ENCODE data around the gene WFDC6.

The WFDC6 gene

GRCh38 chr20:45515147-45515913 lies 24.0 kb downstream of the WFDC6 start, which contains the start of gene SPINT3:
Gene SPINT3, minus strand, starts transcription at chr20:45515622. Its CDS starts 14 bp downstream, at chr20:45515608.
- DNase-seq (ENCODE audit: low read depth in 2 of 2) = no peak

DNA sequence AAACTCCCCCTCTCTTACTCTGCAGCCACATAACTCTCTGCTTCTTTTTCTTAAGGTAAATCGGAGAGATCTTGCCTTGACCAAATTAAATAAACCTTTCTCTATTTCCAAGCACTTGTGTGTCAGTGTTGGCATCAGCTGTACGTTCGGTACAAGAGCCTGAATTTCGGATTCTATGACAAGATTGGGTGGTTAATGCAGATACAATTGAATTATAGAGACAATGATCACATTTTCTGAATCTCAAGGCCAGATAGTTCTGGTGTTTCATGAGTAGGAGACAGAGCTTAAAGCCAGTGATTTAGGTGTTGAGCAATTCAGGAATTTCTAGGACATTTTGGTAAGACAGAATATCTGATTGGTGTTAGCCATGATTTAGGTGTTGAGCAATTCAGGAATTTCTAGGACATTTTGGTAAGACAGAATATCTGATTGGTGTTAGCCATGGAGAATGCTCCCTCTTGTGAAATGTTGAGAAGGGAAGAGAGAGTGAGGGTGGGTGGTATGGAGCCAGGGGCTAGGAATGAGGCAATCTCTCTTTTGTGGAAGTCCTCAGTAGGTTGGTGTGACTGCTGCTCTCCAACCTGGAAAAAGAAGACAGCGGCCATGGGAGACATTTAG lies 28.9 kb downstream of the WFDC6 start:
- DNase-seq (ENCODE audit: low read depth in 2 of 2) = no peak

DNA sequence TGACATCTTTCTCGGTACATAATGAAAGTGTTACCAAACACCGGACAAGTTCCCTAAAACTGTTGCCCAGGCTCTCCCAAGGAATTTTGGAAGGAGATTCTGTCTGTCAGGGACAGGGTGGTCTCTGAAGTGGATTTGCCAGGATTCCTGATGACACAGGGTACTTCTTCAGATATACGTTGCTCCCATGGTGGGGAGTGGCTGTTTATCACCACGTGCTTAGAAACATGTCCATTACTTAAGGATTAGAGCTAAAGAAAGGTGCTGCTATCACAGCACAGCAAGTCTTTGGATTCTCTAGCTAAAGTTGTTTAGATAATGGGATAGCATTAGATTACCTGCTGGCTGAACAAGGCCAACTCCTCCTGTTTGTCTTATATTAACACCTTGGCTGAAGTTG lies 30.2 kb downstream of the WFDC6 start:
- DNase-seq (ENCODE audit: low read depth in 2 of 2) = no peak

GRCh38 chr20:45508068-45508886 lies 31.0 kb downstream of the WFDC6 start:
- DNase-seq (ENCODE audit: low read depth in 2 of 2) = no peak

DNA sequence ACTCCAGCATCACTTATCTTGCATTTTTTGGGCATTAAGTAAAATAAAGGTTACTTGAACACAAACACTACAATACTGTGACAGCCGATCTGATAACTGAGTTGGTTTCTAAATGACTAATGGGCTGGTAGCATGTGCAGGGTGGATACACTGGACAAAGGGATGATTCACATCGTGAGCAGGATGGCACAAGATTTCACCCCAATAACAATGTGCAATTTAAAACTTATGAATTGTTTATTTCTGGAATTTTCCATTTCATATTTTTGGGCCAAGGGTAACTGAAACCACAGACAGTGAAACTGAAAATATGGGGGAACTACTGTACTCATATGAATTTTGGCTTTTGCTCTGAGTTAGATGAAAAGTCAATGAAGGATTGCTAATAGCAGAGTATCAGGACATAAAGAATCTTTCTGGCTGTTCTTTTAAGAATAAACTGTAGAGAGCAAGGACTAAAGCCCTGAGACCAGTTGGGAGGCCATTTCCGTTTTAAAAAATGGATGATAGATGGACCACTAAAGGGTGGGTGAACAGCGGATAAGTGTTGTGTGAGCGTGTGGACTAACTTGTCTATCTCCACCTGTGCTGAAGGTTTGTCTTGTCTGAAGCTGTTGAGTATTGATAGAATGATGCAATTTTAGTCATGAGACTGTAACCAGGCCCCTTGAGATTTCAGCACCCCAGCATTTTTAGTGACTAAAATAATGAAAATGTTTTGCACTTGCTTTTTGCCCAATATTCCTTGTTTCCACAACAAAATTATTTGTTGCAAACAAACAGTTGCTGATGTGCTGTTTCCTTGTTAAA lies 32.1 kb downstream of the WFDC6 start:
- DNase-seq (ENCODE audit: low read depth in 2 of 2) = no peak

- DNase-seq (ENCODE audit: low read depth in 2 of 2) = no peak
Measured at GRCh38 chr20:45506398-45506797, 32.9 kb downstream of the WFDC6 start.

- DNase-seq (ENCODE audit: low read depth in 2 of 2) = no peak
Measured at GRCh38 chr20:45503403-45503802, 35.9 kb downstream of the WFDC6 start.

DNA sequence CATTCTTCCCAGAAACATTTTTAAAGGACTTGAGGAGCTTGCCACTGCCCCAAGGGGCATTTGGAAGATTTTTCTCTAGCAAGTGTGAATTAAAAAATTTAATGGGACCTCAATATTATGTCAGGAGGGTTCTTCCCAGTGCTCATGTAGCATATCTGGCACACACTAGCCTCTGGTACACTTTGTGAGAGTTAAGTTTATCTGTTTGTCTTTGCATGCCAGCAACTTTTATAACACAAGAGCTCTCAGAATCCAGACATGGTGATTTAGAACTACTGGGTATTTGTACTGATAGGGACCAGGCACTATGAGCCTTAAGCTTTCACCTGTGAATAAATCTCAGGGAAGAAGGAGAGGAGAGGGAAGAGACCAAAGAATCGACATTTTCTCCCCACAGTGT lies 36.7 kb downstream of the WFDC6 start:
- DNase-seq (ENCODE audit: low read depth in 2 of 2) = no peak

DNA sequence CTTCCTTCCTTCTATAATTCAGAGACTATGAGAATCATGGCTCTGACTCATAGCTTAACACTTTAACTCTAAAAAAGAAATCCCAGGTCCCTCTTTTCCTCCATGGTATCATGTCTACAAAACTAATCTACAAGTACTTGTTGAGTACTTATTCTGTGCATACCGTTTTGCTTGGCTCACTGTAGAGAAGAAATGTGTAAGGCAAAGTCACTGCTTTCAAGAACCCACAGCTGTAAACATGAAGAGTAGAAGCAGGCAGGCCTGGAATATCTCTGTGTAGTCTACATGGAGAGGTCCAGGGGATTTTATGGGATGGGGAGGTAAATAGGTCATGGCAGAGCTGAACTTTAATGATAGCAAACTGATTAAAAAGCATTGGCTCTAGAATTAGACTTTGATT lies 37.7 kb downstream of the WFDC6 start:
- DNase-seq (ENCODE audit: low read depth in 2 of 2) = no peak

DNA sequence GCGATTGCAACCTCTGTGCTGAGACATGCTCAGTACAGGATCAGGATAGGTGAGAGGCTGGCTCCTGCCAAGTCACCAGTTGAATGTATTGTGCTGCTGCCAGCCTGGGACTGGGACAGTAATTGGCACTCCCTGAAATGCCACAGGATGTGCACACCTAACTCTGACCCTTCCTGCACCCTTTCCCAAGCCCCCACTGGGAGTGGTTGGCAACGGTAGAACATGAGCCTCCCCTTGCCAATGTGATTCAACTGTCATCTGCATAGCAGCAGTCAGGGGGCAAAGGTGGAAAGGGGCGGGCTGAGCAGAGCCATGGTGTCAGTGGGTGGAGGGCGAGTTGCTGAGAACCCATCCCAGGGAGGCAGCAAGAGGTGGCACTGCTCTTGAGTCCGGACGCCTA lies 39.3 kb downstream of the WFDC6 start:
- DNase-seq (ENCODE audit: low read depth in 2 of 2) = no peak

GRCh38 chr20:45497971-45498494 lies 41.2 kb downstream of the WFDC6 start:
- DNase-seq (ENCODE audit: low read depth in 2 of 2) = no peak

DNA sequence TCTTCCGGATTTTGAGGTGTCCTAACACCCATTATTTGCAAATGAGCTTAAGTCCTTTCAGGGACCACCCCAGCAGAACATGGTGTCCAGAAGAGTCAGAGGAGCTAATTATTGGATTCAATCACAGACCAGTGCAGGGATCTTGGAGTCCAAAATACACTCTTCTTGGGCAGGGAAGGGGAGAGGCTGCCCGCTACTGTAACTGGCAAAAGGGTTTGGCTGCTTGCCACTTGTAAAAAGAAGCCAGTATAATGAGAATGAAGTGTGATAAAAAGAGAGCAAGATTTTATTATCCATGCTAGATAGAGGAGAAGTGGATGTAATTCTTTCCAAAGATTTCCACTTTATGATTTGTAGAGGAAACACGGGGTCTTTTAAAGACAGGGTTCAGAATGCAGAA lies 43.1 kb downstream of the WFDC6 start:
- DNase-seq (ENCODE audit: low read depth in 2 of 2) = no peak

- DNase-seq (ENCODE audit: low read depth in 2 of 2) = no peak
Measured at GRCh38 chr20:45495501-45495941, 43.8 kb downstream of the WFDC6 start.

DNA sequence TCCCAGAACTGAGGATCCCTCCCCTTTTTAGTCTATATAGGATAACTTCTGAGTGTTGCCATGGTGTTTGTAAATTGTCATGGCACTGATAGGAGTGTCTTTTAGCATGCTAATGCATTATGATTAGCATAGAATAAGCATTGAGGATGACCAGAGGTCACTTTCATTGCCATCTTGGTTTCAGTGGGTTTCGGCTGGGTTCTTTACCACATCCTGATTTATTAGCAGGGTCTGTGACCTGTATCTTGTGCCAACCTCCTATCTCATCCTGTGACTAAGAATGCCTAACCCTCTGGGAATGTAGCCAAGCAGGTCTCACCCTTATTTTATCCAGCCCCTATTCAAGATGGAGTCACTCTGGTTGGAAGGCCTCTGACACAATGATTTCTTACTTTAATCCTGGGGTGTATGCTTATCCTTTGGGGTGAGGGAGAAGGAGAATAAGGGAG lies 50.2 kb downstream of the WFDC6 start:
- DNase-seq (ENCODE audit: low read depth in 2 of 2) = no peak

DNA sequence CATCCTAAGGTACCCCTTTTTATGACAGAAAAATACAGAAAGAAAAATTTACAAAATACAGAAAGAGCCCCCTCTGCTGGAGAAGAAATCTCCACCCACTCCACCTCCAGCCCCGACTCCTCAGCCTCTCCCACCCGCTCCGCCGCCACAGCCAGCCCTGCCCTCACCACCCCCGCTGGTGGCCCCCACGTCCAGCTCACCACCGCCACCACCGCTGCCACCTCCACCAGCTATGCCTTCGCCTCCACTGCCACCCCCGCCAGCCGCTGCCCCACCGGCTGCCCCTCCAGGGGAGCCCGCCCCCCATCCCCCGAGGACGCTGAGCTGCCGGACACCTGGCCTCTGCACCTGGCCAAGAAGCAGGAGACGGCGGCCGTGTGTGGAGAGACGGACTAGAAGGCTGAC lies 52.0 kb downstream of the WFDC6 start:
- DNase-seq (ENCODE audit: low read depth in 2 of 2) = no peak

DNA sequence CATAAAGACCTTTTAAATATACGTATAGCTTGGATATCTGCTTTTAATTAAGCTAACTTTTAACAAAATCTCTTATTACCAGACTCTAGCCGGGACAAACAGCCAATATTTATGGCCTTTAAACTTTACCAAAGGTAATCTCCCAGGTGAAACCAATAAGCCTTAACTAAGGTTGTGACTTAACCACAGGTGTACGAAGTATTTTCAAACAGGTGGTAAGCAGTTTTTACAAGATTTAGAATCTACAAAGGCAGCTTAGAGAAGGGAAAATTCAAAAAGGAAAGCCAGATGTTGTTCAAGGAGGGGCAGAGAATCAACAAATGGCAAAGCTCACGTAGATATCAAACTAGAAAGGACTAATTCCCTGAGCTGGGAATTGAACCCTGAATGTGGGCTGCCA lies 53.9 kb downstream of the WFDC6 start:
- DNase-seq (ENCODE audit: low read depth in 2 of 2) = no peak

- DNase-seq (ENCODE audit: low read depth in 2 of 2) = no peak
Measured at GRCh38 chr20:45484676-45485075, 54.6 kb downstream of the WFDC6 start.
